PFSK-1 (cell line): ENCODE results near the gene JKAMP.

ENCODE experiments used
- FOXP2 ChIP-seq: optimal IDR thresholded peaks from 2 replicates; pipeline ENCODE3; 2011; ENCODE audit warnings: borderline replicate concordance, control low read depth, inconsistent platforms; ENCODE audit not compliant: insufficient read depth; ENCODE audit errors: extremely low read length, extremely low read depth
- POLR2AphosphoS5 ChIP-seq: IDR thresholded peaks from 2 replicates; pipeline ENCODE4 v1.6.1; 2012; ENCODE audit warnings: low read depth, mild to moderate bottlenecking, control low read depth, low read length, moderate library complexity
- REST ChIP-seq, 2 experiments: IDR thresholded peaks; 2 replicates each; pipeline versions ENCODE4 v1.6.1 to v1.8.0; 2011 to 2012; ENCODE audit warnings: low read depth in 2 of 2, low read length in 2 of 2, control low read depth in 1 of 2, inconsistent platforms in 1 of 2, mild to moderate bottlenecking in 1 of 2, moderate library complexity in 1 of 2; ENCODE audit not compliant: insufficient read depth in 1 of 2
- SIN3A ChIP-seq: IDR thresholded peaks from 2 replicates; pipeline ENCODE4 v1.6.1; 2012; ENCODE audit warnings: mild to moderate bottlenecking, low read length, moderate library complexity, borderline replicate concordance; ENCODE audit not compliant: insufficient read depth
- TAF1 ChIP-seq: IDR thresholded peaks from 2 replicates; pipeline ENCODE4 v1.6.1; 2012; ENCODE audit warnings: low read length, control low read depth, borderline replicate concordance; ENCODE audit not compliant: insufficient read depth

JKAMP gene

GRCh38 chr14:59439256-59439965 is 44.9 kb upstream of the JKAMP start:
- TF ChIP-seq FOXP2 (no peak), SIN3A (no peak), POLR2AphosphoS5 (no peak), TAF1 (no peak), REST (IDR thresholded peaks at IDR 0.05; ENCODE audit: insufficient read depth in 1 of 2, low read depth in 2 of 2, low read length in 2 of 2) (no peak)

GRCh38 chr14:59450716-59451115 is 33.6 kb upstream of the JKAMP start:
- TF ChIP-seq SIN3A (no peak), FOXP2 (no peak), POLR2AphosphoS5 (no peak), REST (IDR thresholded peaks at IDR 0.05; ENCODE audit: insufficient read depth in 1 of 2, low read depth in 2 of 2, low read length in 2 of 2) (no peak), TAF1 (no peak)

- TF ChIP-seq SIN3A = no peak
- TF ChIP-seq REST (IDR thresholded peaks at IDR 0.05; ENCODE audit: insufficient read depth in 1 of 2, low read depth in 2 of 2, low read length in 2 of 2) = no peak
- no peak for TF ChIP-seq FOXP2
- no peak for TF ChIP-seq POLR2AphosphoS5
- TF ChIP-seq TAF1 = no peak
These were observed 32.5 kb upstream of the JKAMP start for GRCh38 chr14:59451849-59452248.

- TF ChIP-seq POLR2AphosphoS5 (no peak), FOXP2 (no peak), SIN3A (no peak), REST (IDR thresholded peaks at IDR 0.05; ENCODE audit: insufficient read depth in 1 of 2, low read depth in 2 of 2, low read length in 2 of 2) (no peak), TAF1 (no peak)
These were observed 30.2 kb upstream of the JKAMP start for GRCh38 chr14:59454139-59454538.

GRCh38 chr14:59455411-59455810 is 28.9 kb upstream of the JKAMP start:
- TF ChIP-seq REST (IDR thresholded peaks at IDR 0.05; ENCODE audit: insufficient read depth in 1 of 2, low read depth in 2 of 2, low read length in 2 of 2) = no peak
- TF ChIP-seq TAF1 = no peak
- no peak for TF ChIP-seq POLR2AphosphoS5
- TF ChIP-seq SIN3A = no peak
- no peak for TF ChIP-seq FOXP2
